K562 (cell line): Measurements from ENCODE around the gene FAAP100. TPM values are rescaled to one million over a fixed set of nuclear protein-coding genes. Genes with fewer than 3 reads are reported as not detected.
A peak's percentile ranks its signal among the peaks of the same experiment; 100 is the strongest.

ENCODE experiments used
- ATAC-seq: fragments of 200-7000 bp; cut with Tn5 transposase; 3 replicates; pipeline ENCODE4 v1.9.1; 2020; ENCODE audit warnings: moderate library complexity
- BruUV-seq: library from RNA; stranded (reverse); fragments of 400-500 nt; replicated peaks from 2 replicates; lab custom pipeline; 2021; lab: Mats Ljungman, UMichigan
- CTCF ChIA-PET: fragments of 300-600 bp; formaldehyde crosslinking; extraction: SDS; loops from one replicate; lab custom pipeline; 2021; ENCODE audit warnings: low intra/inter-chr PET ratio; lab: Yijun Ruan, JAX
- POLR2A ChIA-PET: fragments of 300-600, 350-650 bp; sonication (Branson Sonifier 250); formaldehyde crosslinking; extraction: SDS; loops from one replicate; lab custom pipeline; 2021; ENCODE audit warnings: antibody characterized with exemption, inconsistent platforms; lab: Yijun Ruan, JAX
- DNase-seq, 4 experiments: peaks; one replicate each; pipeline versions ENCODE4 v3.0.0 to v3.0.0-alpha.2; 2011 to 2018; ENCODE audit warnings: low spot score in 3 of 4, mixed read lengths in 3 of 4; ENCODE audit errors: extremely low read depth in 1 of 4
- FAIRE-seq: peaks from 2 replicates; lab custom pipeline; 2011; peaks lifted over from hg19 to GRCh38; lab: Jason Lieb, UNC
- H2AFZ ChIP-seq: 2 replicates; pipeline ENCODE4 v1.6.0; 2011; ENCODE audit warnings: low read depth, low read length, control low read depth, inconsistent platforms
- H3K27ac ChIP-seq: fragments of 200-600 bp; 3 replicates; pipeline ENCODE4 v1.8.0; 2011; ENCODE audit warnings: low read depth, mild to moderate bottlenecking, control low read depth, inconsistent platforms, low read length, moderate library complexity, mixed read lengths; ENCODE audit errors: extremely low read depth
- H3K27me3 ChIP-seq, 2 experiments: fragments of 300-600 bp in 1 of 2; 2 replicates in 1 of 2; 3 replicates in 1 of 2; pipeline versions ENCODE4 v1.6.0 to v1.8.0; 2011; ENCODE audit warnings: inconsistent platforms in 2 of 2, low read length in 2 of 2, mild to moderate bottlenecking in 1 of 2, mixed read lengths in 1 of 2, moderate library complexity in 1 of 2; ENCODE audit not compliant: control insufficient read depth in 2 of 2, insufficient read depth in 2 of 2
- H3K36me3 ChIP-seq: fragments of 300-600 bp; 3 replicates; pipeline ENCODE4 v1.8.0; 2011; ENCODE audit warnings: mild to moderate bottlenecking, low read length, inconsistent platforms; ENCODE audit not compliant: control insufficient read depth, insufficient read depth
- H3K4me1 ChIP-seq, 2 experiments: fragments of 200-600 bp in 1 of 2; replicated peaks in 1 of 2; 2 replicates in 1 of 2; 3 replicates in 1 of 2; pipeline versions ENCODE4 v1.5.1 to v1.8.0; 2011; ENCODE audit warnings: inconsistent platforms in 2 of 2, low read length in 2 of 2, mild to moderate bottlenecking in 1 of 2, mixed read lengths in 1 of 2, moderate library complexity in 1 of 2; ENCODE audit not compliant: control insufficient read depth in 2 of 2, insufficient read depth in 2 of 2
- H3K4me2 ChIP-seq: 2 replicates; pipeline ENCODE4 v1.6.1; 2011; ENCODE audit warnings: low read length, control low read depth, inconsistent platforms, mixed read lengths; ENCODE audit not compliant: insufficient read depth
- H3K4me3 ChIP-seq: fragments of 200-600 bp; sonication (generic), shearing (Covaris generic); 2 replicates; pipeline ENCODE4 v1.5.1; 2016; ENCODE audit warnings: control low read depth, inconsistent platforms
- H3K79me2 ChIP-seq: fragments of 200-600 bp; 3 replicates; pipeline ENCODE4 v1.8.0; 2011; ENCODE audit warnings: low read length, inconsistent platforms; ENCODE audit not compliant: control insufficient read depth, insufficient read depth
- H3K9ac ChIP-seq, 2 experiments: 2 replicates each; pipeline versions ENCODE4 v1.6.0 to v1.6.1; 2011; ENCODE audit warnings: low read depth in 2 of 2, low read length in 2 of 2, control low read depth in 1 of 2, inconsistent platforms in 1 of 2, mild to moderate bottlenecking in 1 of 2, mixed read lengths in 1 of 2; ENCODE audit not compliant: insufficient read depth in 1 of 2
- H3K9me1 ChIP-seq: one replicate; pipeline ENCODE4 v1.6.0; 2011; ENCODE audit warnings: inconsistent platforms, mild to moderate bottlenecking, low read length, moderate library complexity; ENCODE audit not compliant: control insufficient read depth, insufficient read depth
- H3K9me3 ChIP-seq: replicated peaks from 2 replicates; pipeline ENCODE4 v1.5.1; 2011; ENCODE audit warnings: low read depth, low read length, inconsistent platforms; ENCODE audit not compliant: control insufficient read depth, insufficient read depth
- H4K20me1 ChIP-seq: replicated peaks from 2 replicates; pipeline ENCODE4 v1.6.1; 2011; ENCODE audit warnings: low read length, inconsistent platforms, mixed read lengths; ENCODE audit not compliant: control insufficient read depth, insufficient read depth
- BHLHE40 ChIP-seq: IDR thresholded peaks from 2 replicates; pipeline ENCODE4 v1.6.1; 2011; ENCODE audit warnings: low read length, improper control_type of control experiment
- SP2 ChIP-seq: IDR thresholded peaks from 2 replicates; pipeline ENCODE4 v1.6.1; 2011; ENCODE audit warnings: mild to moderate bottlenecking, low read depth, low read length, moderate library complexity; ENCODE audit not compliant: poor library complexity, severe bottlenecking; ENCODE audit errors: extremely low read depth
- ZBTB33 ChIP-seq: sonication (generic); formaldehyde crosslinking; IDR thresholded peaks from 2 replicates; pipeline ENCODE4 v1.8.1; 2023; ENCODE audit warnings: mild to moderate bottlenecking, missing genetic modification reagents
- ZC3H4 ChIP-seq: sonication (generic); formaldehyde crosslinking; IDR thresholded peaks from 2 replicates; pipeline ENCODE4 v1.9.0; 2021; ENCODE audit warnings: missing genetic modification reagents, borderline replicate concordance
- ZHX1 ChIP-seq: fragments of 150-350 bp; conservative IDR thresholded peaks from 2 replicates; pipeline ENCODE4 v1.6.1; 2014; ENCODE audit warnings: low read length
- ZNF23 ChIP-seq: fragments of 250-450 bp; sonication (Bioruptor Pico); IDR thresholded peaks from 2 replicates; pipeline ENCODE4 v1.4.0; 2020; ENCODE audit warnings: mild to moderate bottlenecking
- WGBS: fragments of 100-300 bp; shearing (Covaris generic); methylation state at CpG from one replicate; pipeline ENCODE4 v1.1.6; 2016; ENCODE audit warnings: low coverage, mixed read lengths; ENCODE audit not compliant: insufficient coverage; ENCODE audit errors: missing lambda C conversion rate; 5-methylcytosine and 5-hydroxymethylcytosine counted together
- in situ Hi-C: fragments of 300-500 bp; cut with MboI; formaldehyde crosslinking; loops from 4 replicates; pipeline ENCODE4 v1.15.0; 2018; ENCODE audit warnings: inconsistent platforms, mixed read lengths
- intact Hi-C: fragments of 100-400 bp; cut with micrococcal nuclease; formaldehyde crosslinking; loops from 2 replicates; pipeline ENCODE4 v1.14.2; 2022
- polyA plus RNA-seq, 8 experiments: library from polyadenylated mRNA; depleted of rRNA in 4 of 8; stranded (reverse) in 5 of 8; unstranded in 3 of 8; fragments of >200 nt; fragmentation: Nextera tagmentation in 2 of 8; fragmentation: Illumina TruSeq in 1 of 8; extraction: Ambion mirVana in 2 of 8; extraction: Trizol in 1 of 8; gene quantifications; 2 replicates each; pipeline versions ENCODE4 v1.2.1 to v1.2.3, GENCODE V29; 2011 to 2014; ENCODE audit warnings: inconsistent platforms in 1 of 8, missing spikeins in 1 of 8
- total RNA-seq, 7 experiments: library from RNA; depleted of rRNA in 6 of 7; stranded (reverse); fragments of >200 nt in 6 of 7; fragmentation: Illumina TruSeq in 2 of 7; extraction: Trizol in 2 of 7; gene quantifications; 2 replicates each; pipeline versions ENCODE4 v1.2.1 to v1.2.3, GENCODE V29; 2011 to 2021; ENCODE audit warnings: low replicate concordance in 1 of 7
- TF ChIP-seq, protein P1 (sequence below): fragments of 450-650 bp; IDR thresholded peaks from 2 replicates; pipeline ENCODE4 v1.6.1; 2016; ENCODE audit warnings: antibody characterized with exemption
- TF ChIP-seq, protein P2 (sequence below): fragments of 450-650 bp; formaldehyde crosslinking; IDR thresholded peaks from 2 replicates; pipeline ENCODE4 v1.4.0; 2022; ENCODE audit warnings: missing genetic modification characterization
- TF ChIP-seq, protein P3 (sequence below): fragments of 450-650 bp; IDR thresholded peaks from 2 replicates; pipeline ENCODE4 v1.7.0; 2016; ENCODE audit warnings: borderline replicate concordance

The FAAP100 gene
- total and polyA plus RNA-seq, 9 of the 15 experiments (the other 6 are each of a cell fraction or from before 2014, with no cell fraction given): 0.31 to 51.2 (median 12.6) TPM

- H3K4me3 ChIP-seq: no peak overlapping the region
- TF ChIP-seq ZBTB33 (CRISPR knock-in tag): no peak
- TF ChIP-seq SP2: no peak
- TF ChIP-seq, protein P1, sequence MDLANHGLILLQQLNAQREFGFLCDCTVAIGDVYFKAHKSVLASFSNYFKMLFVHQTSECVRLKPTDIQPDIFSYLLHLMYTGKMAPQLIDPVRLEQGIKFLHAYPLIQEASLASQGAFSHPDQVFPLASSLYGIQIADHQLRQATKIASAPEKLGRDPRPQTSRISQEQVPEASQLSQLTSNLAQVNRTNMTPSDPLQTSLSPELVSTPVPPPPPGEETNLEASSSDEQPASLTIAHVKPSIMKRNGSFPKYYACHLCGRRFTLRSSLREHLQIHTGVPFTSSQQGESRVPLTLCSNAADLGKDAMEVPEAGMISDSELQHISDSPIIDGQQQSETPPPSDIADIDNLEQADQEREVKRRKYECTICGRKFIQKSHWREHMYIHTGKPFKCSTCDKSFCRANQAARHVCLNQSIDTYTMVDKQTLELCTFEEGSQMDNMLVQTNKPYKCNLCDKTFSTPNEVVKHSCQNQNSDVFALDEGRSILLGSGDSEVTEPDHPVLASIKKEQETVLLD: no peak
- TF ChIP-seq ZC3H4 (CRISPR knock-in tag): no peak
- no peak for TF ChIP-seq ZHX1
- TF ChIP-seq, protein P2, sequence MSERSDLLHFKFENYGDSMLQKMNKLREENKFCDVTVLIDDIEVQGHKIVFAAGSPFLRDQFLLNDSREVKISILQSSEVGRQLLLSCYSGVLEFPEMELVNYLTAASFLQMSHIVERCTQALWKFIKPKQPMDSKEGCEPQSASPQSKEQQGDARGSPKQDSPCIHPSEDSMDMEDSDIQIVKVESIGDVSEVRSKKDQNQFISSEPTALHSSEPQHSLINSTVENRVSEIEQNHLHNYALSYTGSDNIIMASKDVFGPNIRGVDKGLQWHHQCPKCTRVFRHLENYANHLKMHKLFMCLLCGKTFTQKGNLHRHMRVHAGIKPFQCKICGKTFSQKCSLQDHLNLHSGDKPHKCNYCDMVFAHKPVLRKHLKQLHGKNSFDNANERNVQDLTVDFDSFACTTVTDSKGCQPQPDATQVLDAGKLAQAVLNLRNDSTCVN (CRISPR knock-in tag): no peak
- no peak for TF ChIP-seq ZNF23 (CRISPR knock-in tag)
- peak; percentile 57 for TF ChIP-seq BHLHE40
- TF ChIP-seq, protein P3, sequence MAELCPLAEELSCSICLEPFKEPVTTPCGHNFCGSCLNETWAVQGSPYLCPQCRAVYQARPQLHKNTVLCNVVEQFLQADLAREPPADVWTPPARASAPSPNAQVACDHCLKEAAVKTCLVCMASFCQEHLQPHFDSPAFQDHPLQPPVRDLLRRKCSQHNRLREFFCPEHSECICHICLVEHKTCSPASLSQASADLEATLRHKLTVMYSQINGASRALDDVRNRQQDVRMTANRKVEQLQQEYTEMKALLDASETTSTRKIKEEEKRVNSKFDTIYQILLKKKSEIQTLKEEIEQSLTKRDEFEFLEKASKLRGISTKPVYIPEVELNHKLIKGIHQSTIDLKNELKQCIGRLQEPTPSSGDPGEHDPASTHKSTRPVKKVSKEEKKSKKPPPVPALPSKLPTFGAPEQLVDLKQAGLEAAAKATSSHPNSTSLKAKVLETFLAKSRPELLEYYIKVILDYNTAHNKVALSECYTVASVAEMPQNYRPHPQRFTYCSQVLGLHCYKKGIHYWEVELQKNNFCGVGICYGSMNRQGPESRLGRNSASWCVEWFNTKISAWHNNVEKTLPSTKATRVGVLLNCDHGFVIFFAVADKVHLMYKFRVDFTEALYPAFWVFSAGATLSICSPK: no peak
Measured at GRCh38 chr17:81526662-81527571, 25.2 kb downstream of the FAAP100 start.

More at GRCh38 chr17:81526662-81527571, 25.2 kb downstream of the FAAP100 start:
- BruUV-seq: no TSS peak
- in situ Hi-C loops: no loop called here
- Histone ChIP-seq H3K9ac (peak overlapping the region in 1 of 2 experiments; percentile 78; a peak in 2 of 4 replicates), H3K9me3 (0 out of 2 replicates have a peak, but pooled peaks cover 2% of the 10 kb centered on the region), H3K79me2 (no peaks in the 10 kb centered on the region), H3K9me1 (no peaks in the 10 kb centered on the region), H4K20me1 (no peaks in the 10 kb centered on the region), H3K4me1 (peaks cover 0 to 68% of the 10 kb centered on the region in 2 experiments; a peak in 2 of 5 replicates), H3K4me2 (no peak overlapping the region), H3K27ac (no peak overlapping the region), H3K36me3 (no peaks in the 10 kb centered on the region), H2AFZ (no peak overlapping the region), H3K27me3 (peaks cover 0 to 38% of the 10 kb centered on the region in 2 experiments; a peak in 3 of 5 replicates)
- ChIA-PET POLR2A (interaction anchor here (0.5 to 1.2 kb wide), 3 partner anchors 12 to 395 kb away, joined by 3 read pairs; partner anchors contain the start of gene ACTG1), CTCF (no interaction called here)
- FAIRE-seq: no peak
- DNase-seq: no peak
- ATAC-seq: no peak
- 52% methylated on average over 16 of the region's 21 CpGs for WGBS
- intact Hi-C loops: no loop called here
